GM23248 (cell line): ENCODE data around the gene SEL1L.

Source experiments
- EZH2 ChIP-seq: fragments of 200-600 bp; sonication (generic); IDR thresholded peaks from 2 replicates; pipeline ENCODE4 v1.6.1; 2018; ENCODE audit warnings: antibody characterized with exemption, mild to moderate bottlenecking; ENCODE audit not compliant: insufficient read depth, poor library complexity, severe bottlenecking
- EZH2phosphoT487 ChIP-seq: fragments of 200-600 bp; sonication (generic); IDR thresholded peaks from 2 replicates; pipeline ENCODE4 v1.6.1; 2018; ENCODE audit warnings: antibody characterized with exemption, moderate library complexity, mild to moderate bottlenecking, low read depth; ENCODE audit not compliant: insufficient read depth

GRCh38 chr14:81555684-81556083 is 22.0 kb upstream of the SEL1L start:
- TF ChIP-seq EZH2, result no peak
- no peak for TF ChIP-seq EZH2phosphoT487
